PC-3 (cell line): Measurements from ENCODE around the gene ASL. TPM values are rescaled to one million over a fixed set of nuclear protein-coding genes. Genes with fewer than 3 reads are reported as not detected.

Source experiments
- ATAC-seq: fragments of 200-7000 bp; cut with Tn5 transposase; 2 replicates; pipeline ENCODE4 v1.9.1; 2020; ENCODE audit warnings: mild to moderate bottlenecking, moderate library complexity
- BruUV-seq: library from RNA; stranded (reverse); fragments of 400-500 nt; replicated peaks from 2 replicates; lab custom pipeline; 2021; lab: Mats Ljungman, UMichigan
- CTCF ChIA-PET: fragments of 300-600 bp; sonication (Branson Sonifier 250); formaldehyde crosslinking; loops from one replicate; lab custom pipeline; 2022; ENCODE audit warnings: antibody characterized with exemption; lab: Charles Lee
- POLR2A ChIA-PET: fragments of 300-600 bp; sonication (Branson Sonifier 250); formaldehyde crosslinking; loops from one replicate; lab custom pipeline; 2022; ENCODE audit warnings: antibody characterized with exemption; ENCODE audit not compliant: unreplicated experiment; lab: Charles Lee
- DNase-seq: peaks from one replicate; pipeline ENCODE4 v3.0.0-alpha.2; 2015
- H2AFZ ChIP-seq: fragments of 300-600 bp; sonication (generic); 2 replicates; pipeline ENCODE4 v1.6.0; 2016; ENCODE audit warnings: antibody characterized with exemption, low read length
- H3F3A ChIP-seq: fragments of 300-600 bp; sonication (generic); one replicate; pipeline ENCODE4 v1.6.0; 2017; ENCODE audit warnings: antibody characterized with exemption, low read length, control low read depth, mild to moderate bottlenecking; ENCODE audit not compliant: unreplicated experiment
- H3K27ac ChIP-seq: fragments of 300-600 bp; sonication (generic); 2 replicates; pipeline ENCODE4 v1.5.1; 2016; ENCODE audit warnings: mild to moderate bottlenecking, low read length
- H3K27me3 ChIP-seq: fragments of 300-600 bp; sonication (generic); 2 replicates; pipeline ENCODE4 v1.6.1; 2016; ENCODE audit warnings: low read length, mixed read lengths
- H3K36me3 ChIP-seq: fragments of 300-600 bp; sonication (generic); 2 replicates; pipeline ENCODE4 v1.6.1; 2016; ENCODE audit warnings: low read depth, mixed run types, low read length, mixed read lengths
- H3K4me1 ChIP-seq: fragments of 300-600 bp; sonication (generic); 2 replicates; pipeline ENCODE4 v1.5.1; 2016; ENCODE audit warnings: low read length; ENCODE audit not compliant: insufficient read depth
- H3K4me2 ChIP-seq: fragments of 300-600 bp; sonication (generic); 2 replicates; pipeline ENCODE4 v1.6.0; 2016; ENCODE audit warnings: low read length
- H3K4me3 ChIP-seq: fragments of 300-600 bp; sonication (generic); 2 replicates; pipeline ENCODE4 v1.5.1; 2016; ENCODE audit warnings: mild to moderate bottlenecking, low read length, mixed read lengths
- H3K79me2 ChIP-seq: fragments of 300-600 bp; sonication (generic); 2 replicates; pipeline ENCODE4 v1.6.1; 2017; ENCODE audit warnings: low read length, mixed read lengths
- H3K9ac ChIP-seq: fragments of 300-600 bp; sonication (generic); 2 replicates; pipeline ENCODE4 v1.6.0; 2016; ENCODE audit warnings: mild to moderate bottlenecking, low read length
- H3K9me2 ChIP-seq: fragments of 300-600 bp; sonication (generic); replicated peaks from 2 replicates; pipeline ENCODE4 v1.6.1; 2016; ENCODE audit warnings: mixed run types, low read length, mixed read lengths
- H3K9me3 ChIP-seq: fragments of 300-600 bp; sonication (generic); 2 replicates; pipeline ENCODE4 v1.6.1; 2016; ENCODE audit warnings: low read length, mixed read lengths
- H4K20me1 ChIP-seq: fragments of 300-600 bp; sonication (generic); 2 replicates; pipeline ENCODE4 v1.6.1; 2016; ENCODE audit warnings: low read length, mixed read lengths
- CTCF ChIP-seq: fragments of 300-600 bp; sonication (generic); conservative IDR thresholded peaks from 2 replicates; pipeline ENCODE4 v1.5.1; 2017; ENCODE audit warnings: antibody characterized with exemption, low read depth, mild to moderate bottlenecking, low read length
- EZH2 ChIP-seq: fragments of 300-600 bp; sonication (generic); IDR thresholded peaks from one replicate; pipeline ENCODE4 v1.6.1; 2017; ENCODE audit warnings: antibody characterized with exemption, mild to moderate bottlenecking, low read length; ENCODE audit not compliant: unreplicated experiment
- EZH2phosphoT487 ChIP-seq: fragments of 300-600 bp; sonication (generic); IDR thresholded peaks from 2 replicates; pipeline ENCODE4 v1.6.1; 2018; ENCODE audit warnings: mild to moderate bottlenecking, antibody characterized with exemption, low read length, borderline replicate concordance
- intact Hi-C: fragments of 100-400 bp; cut with micrococcal nuclease; formaldehyde crosslinking; loops from 2 replicates; pipeline ENCODE4 v1.9.0; 2023
- total RNA-seq: library from RNA; depleted of rRNA; stranded (reverse); fragments of >200 nt; gene quantifications from 2 replicates; pipeline ENCODE4 v1.2.3, GENCODE V29; 2014

Gene ASL
- total RNA-seq, 1 experiment from 2014 or later, result 55.9 TPM

GRCh38 chr7:66138994-66139752 is 63.6 kb downstream of the ASL start:
- peaks cover 17% of the 10 kb centered on the region; the same call in 1 of the 2 replicates for H3K79me2 ChIP-seq
- peaks cover 14% of the 10 kb centered on the region for H3K4me1 ChIP-seq
- no peaks in the 10 kb centered on the region for H4K20me1 ChIP-seq
- POLR2A ChIA-PET, result no interaction called here
- peak; percentile 63 for ATAC-seq
- peaks cover 40% of the 10 kb centered on the region for H3K36me3 ChIP-seq
- CTCF ChIA-PET, result no interaction called here
- no peak overlapping the region for H3K4me3 ChIP-seq
- no peaks in the 10 kb centered on the region for H3F3A ChIP-seq
- no peaks in the 10 kb centered on the region for H3K9me2 ChIP-seq
- TF ChIP-seq EZH2, result no peak
- no peak for TF ChIP-seq EZH2phosphoT487
- TF ChIP-seq CTCF, result no peak
- BruUV-seq, result no TSS peak
- H3K4me2 ChIP-seq, result no peak overlapping the region
- no peak overlapping the region for H3K27ac ChIP-seq
- intact Hi-C loops, result no loop called here
- DNase-seq, result peak; percentile 36
- H3K9me3 ChIP-seq, result no peaks in the 10 kb centered on the region
- H2AFZ ChIP-seq, result no peak overlapping the region
- H3K27me3 ChIP-seq, result no peaks in the 10 kb centered on the region
- H3K9ac ChIP-seq, result no peak overlapping the region

GRCh38 chr7:66140924-66141323 is 65.3 kb downstream of the ASL start:
- BruUV-seq, result no TSS peak

More at GRCh38 chr7:66140924-66141323, 65.3 kb downstream of the ASL start:
- TF ChIP-seq EZH2 (no peak), CTCF (peak; percentile 52)
- intact Hi-C loops, result no loop called here
- H3K27me3 ChIP-seq, result no peaks in the 10 kb centered on the region
- H3K36me3 ChIP-seq, result peaks cover 40% of the 10 kb centered on the region
- no peak overlapping the region for H3K27ac ChIP-seq
- ChIA-PET POLR2A (no interaction called here), CTCF (interaction anchor here (0.5 to 0.6 kb wide), 2 partner anchors 8 to 406 kb away, joined by 4 read pairs; no protein-coding TSS in a partner anchor)
- H3K4me3 ChIP-seq, result no peak overlapping the region
- H2AFZ ChIP-seq, result no peak overlapping the region
- H3F3A ChIP-seq, result no peaks in the 10 kb centered on the region
- ATAC-seq, result peak; percentile 65
- H3K4me2 ChIP-seq, result no peak overlapping the region
- peaks cover 14% of the 10 kb centered on the region for H3K4me1 ChIP-seq
- no peaks in the 10 kb centered on the region for H4K20me1 ChIP-seq
- no peaks in the 10 kb centered on the region for H3K9me3 ChIP-seq
- DNase-seq, result peak; percentile 27
- H3K79me2 ChIP-seq, result peaks cover 17% of the 10 kb centered on the region; the same call in 1 of the 2 replicates
- H3K9me2 ChIP-seq, result no peaks in the 10 kb centered on the region
- H3K9ac ChIP-seq, result no peak overlapping the region
